ENCODE data around the gene BRS3. TPM values are rescaled to one million over a fixed set of nuclear protein-coding genes. Genes with fewer than 3 reads are reported as not detected.
"Not testable (repeated sequence)": the region's sequence is repeated elsewhere in the genome, so short reads cannot be mapped to it uniquely, and the experiment has no call there.

The BRS3 gene
- total RNA-seq = not detected in 3 replicates
- long read RNA-seq = 0 reads

- Mint-ChIP-seq H3K4me1 (ENCODE audit: low read depth) (no peaks in the 10 kb centered on the region), H3K4me3 (ENCODE audit: unreplicated experiment) (no peak within 1 kb of the TSS), H3K9me3 (ENCODE audit: low read depth) (peaks cover 8% of the 10 kb centered on the region), H3K27me3 (ENCODE audit: low read depth) (peaks cover 38% of the 10 kb centered on the region), H3K27ac (ENCODE audit: unreplicated experiment) (no peak within 1 kb of the TSS), H3K36me3 (ENCODE audit: low read depth) (no peaks in the 10 kb centered on the region)
- no peak for DNase-seq (ENCODE audit: low spot score)
- TF ChIP-seq CTCF (IDR thresholded peaks at IDR 0.05) = no peak
Measured at GRCh38 chrX:136487647-136488046, at the start of gene BRS3. BRS3 (plus strand) TSS chrX:136487947; CDS start chrX:136488115, 168 bp downstream.

DNA sequence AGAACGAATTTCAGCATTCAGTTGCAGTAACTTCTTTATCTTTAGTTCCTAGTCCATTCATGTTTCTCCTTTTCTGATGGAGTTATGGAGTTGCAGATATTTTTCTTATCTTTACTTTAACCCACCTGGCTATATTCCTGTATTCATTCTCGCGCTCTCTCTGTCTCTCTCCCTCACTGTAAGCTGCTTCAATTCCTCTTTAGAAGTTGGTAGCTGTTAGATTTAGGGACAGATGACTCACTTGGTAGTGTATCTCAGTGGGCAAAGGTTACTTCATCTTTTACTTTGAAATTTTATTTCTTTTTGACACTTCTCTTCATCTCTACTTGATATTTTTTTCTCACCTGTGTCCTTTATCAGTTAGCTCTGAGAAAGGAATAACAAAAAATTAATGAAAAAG, 49.6 kb upstream of the BRS3 start:
- Mint-ChIP-seq H3K4me3 (ENCODE audit: unreplicated experiment) (no peak overlapping the region), H3K9me3 (ENCODE audit: low read depth) (peaks cover 10% of the 10 kb centered on the region), H3K4me1 (ENCODE audit: low read depth) (no peaks in the 10 kb centered on the region), H3K27ac (ENCODE audit: unreplicated experiment) (no peak overlapping the region), H3K27me3 (ENCODE audit: low read depth) (peaks cover 7% of the 10 kb centered on the region), H3K36me3 (ENCODE audit: low read depth) (no peaks in the 10 kb centered on the region)
- DNase-seq (ENCODE audit: low spot score) = no peak
- TF ChIP-seq CTCF (IDR thresholded peaks at IDR 0.05) = no peak

- H3K36me3 Mint-ChIP-seq (ENCODE audit: low read depth); H3K4me3 Mint-ChIP-seq (ENCODE audit: unreplicated experiment); H3K27me3 Mint-ChIP-seq (ENCODE audit: low read depth); H3K27ac Mint-ChIP-seq (ENCODE audit: unreplicated experiment); H3K4me1 Mint-ChIP-seq (ENCODE audit: low read depth); H3K9me3 Mint-ChIP-seq (ENCODE audit: low read depth); DNase-seq (ENCODE audit: low spot score): not testable (repeated sequence)
Measured at GRCh38 chrX:136445674-136446073, 42.1 kb upstream of the BRS3 start.

DNA sequence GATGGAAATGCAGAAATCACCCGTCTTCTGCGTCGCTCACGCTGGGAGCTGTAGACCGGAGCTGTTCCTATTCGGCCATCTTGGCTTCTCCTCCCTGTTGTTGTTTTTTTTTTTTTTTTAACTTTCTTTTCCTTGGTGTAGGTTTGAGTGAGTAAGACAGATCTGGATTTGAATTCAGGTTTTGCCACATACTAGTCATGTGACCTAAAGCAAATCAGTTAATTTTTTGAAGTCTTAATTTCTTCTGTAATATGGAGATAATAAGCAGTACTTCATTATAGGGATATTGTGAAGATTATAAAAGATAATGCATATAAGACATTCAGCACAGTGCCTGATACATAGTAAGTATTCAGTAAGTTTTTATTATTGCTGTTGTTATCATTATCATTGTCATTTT, 41.5 kb upstream of the BRS3 start:
- peaks cover 2% of the 10 kb centered on the region for H3K9me3 Mint-ChIP-seq (ENCODE audit: low read depth)
- H3K4me1 Mint-ChIP-seq (ENCODE audit: low read depth) = no peaks in the 10 kb centered on the region
- H3K27ac Mint-ChIP-seq (ENCODE audit: unreplicated experiment) = no peak overlapping the region
- no peaks in the 10 kb centered on the region for H3K36me3 Mint-ChIP-seq (ENCODE audit: low read depth)
- no peak overlapping the region for H3K4me3 Mint-ChIP-seq (ENCODE audit: unreplicated experiment)
- TF ChIP-seq CTCF (IDR thresholded peaks at IDR 0.05) = no peak
- no peaks in the 10 kb centered on the region for H3K27me3 Mint-ChIP-seq (ENCODE audit: low read depth)
- no peak for DNase-seq (ENCODE audit: low spot score)

DNA sequence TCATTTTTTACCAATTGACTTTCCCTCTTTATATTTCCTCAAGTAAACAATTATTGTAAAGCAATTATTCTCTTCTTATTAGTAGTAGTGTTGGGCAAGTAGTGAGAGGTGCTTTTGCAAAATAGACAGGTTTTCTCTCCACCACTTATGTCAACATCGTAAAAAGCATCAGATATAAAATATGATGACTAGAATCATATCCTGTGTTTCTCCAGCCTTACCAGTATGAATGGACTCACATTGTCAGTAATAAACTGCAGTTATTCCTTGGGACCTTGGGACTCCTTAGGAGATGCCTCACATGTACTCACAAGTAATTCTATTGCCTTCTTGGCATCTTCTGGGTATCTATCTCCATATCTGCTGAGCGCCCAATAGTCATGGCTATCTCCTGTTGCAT, 40.4 kb upstream of the BRS3 start:
- Mint-ChIP-seq H3K4me3 (ENCODE audit: unreplicated experiment) (no peak overlapping the region), H3K4me1 (ENCODE audit: low read depth) (no peaks in the 10 kb centered on the region)
- no peak for TF ChIP-seq CTCF (IDR thresholded peaks at IDR 0.05)

GRCh38 chrX:136447968-136448367, 39.8 kb upstream of the BRS3 start:
- TF ChIP-seq CTCF (IDR thresholded peaks at IDR 0.05) = no peak
- H3K27ac Mint-ChIP-seq (ENCODE audit: unreplicated experiment) = no peak overlapping the region
- peaks cover 2% of the 10 kb centered on the region for H3K9me3 Mint-ChIP-seq (ENCODE audit: low read depth)
- no peak overlapping the region for H3K4me3 Mint-ChIP-seq (ENCODE audit: unreplicated experiment)
- H3K36me3 Mint-ChIP-seq (ENCODE audit: low read depth) = no peaks in the 10 kb centered on the region
- no peaks in the 10 kb centered on the region for H3K27me3 Mint-ChIP-seq (ENCODE audit: low read depth)
- H3K4me1 Mint-ChIP-seq (ENCODE audit: low read depth) = no peaks in the 10 kb centered on the region
- no peak for DNase-seq (ENCODE audit: low spot score)

More for the DNA sequence above, 40.4 kb upstream of the BRS3 start:
- DNase-seq (ENCODE audit: low spot score) = no peak
- no peaks in the 10 kb centered on the region for H3K36me3 Mint-ChIP-seq (ENCODE audit: low read depth)
- no peak overlapping the region for H3K27ac Mint-ChIP-seq (ENCODE audit: unreplicated experiment)
- peaks cover 2% of the 10 kb centered on the region for H3K9me3 Mint-ChIP-seq (ENCODE audit: low read depth)
- H3K27me3 Mint-ChIP-seq (ENCODE audit: low read depth) = no peaks in the 10 kb centered on the region
